GF-D8 (cell line): ENCODE data around the gene C5.
"Not testable (repeated sequence)": the region's sequence is repeated elsewhere in the genome, so short reads cannot be mapped to it uniquely, and the experiment has no call there.

Source experiments
- DNase-seq: peaks from one replicate; lab custom pipeline; 2025; lab: John Stamatoyannopoulos, UW

C5 gene

DNA sequence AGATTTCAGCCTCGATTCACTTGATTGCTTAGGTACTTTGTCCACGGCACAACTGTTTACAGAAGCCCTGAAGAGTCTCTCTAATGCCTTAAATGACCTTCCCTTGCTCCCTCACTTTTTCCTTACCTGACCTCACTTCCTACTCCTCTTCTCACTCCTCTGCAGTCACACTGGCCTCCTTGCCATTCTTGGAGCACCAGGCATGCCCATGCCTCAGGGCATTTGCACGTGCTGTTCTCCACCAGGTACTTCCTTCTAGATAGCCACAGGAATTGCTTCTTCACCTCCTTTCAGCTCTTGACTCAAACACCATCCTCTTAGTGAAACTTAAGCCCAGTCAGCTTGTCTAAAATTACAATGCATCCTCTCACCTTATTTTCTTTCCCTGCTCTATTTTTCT is 71.1 kb downstream of the C5 start:
- no peak for DNase-seq

DNA sequence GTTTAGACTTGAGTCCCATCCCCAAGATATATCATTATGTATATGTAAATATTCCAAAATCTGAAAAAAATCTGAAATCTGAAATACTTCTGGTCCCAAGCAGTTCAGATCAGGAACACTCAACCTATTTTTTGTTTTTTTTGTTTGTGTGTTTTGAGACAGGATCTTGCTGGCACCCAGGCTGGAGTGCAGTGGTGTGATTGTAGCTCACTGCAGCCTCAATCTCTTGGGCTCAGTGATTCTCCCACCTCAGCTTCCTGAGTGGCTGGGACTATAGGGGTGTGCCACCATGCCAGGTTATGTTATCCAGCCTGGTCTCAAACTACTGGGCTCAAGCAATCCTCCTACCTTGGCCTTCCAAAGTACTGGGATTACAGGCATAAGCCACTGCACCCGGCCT is 72.8 kb downstream of the C5 start:
- no peak for DNase-seq

DNA sequence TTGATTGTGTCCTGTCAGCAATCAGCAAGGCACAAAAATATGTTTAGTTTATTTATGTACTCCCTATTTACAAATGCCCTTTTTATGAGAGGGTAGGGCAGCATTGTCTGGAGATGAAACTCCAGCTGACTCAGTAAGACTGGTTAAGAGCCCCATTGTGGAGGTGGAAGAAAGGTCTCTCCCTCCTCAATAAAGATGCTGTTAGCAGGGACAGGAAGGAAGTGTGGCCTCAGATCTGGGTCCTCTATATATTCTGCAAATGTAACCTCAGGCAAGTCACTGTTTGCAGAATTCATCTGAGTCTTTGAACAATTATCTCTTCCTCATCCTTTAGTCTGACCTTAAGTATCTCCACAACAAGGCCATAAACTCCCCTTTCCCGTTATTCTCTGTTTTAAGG is 75.2 kb downstream of the C5 start:
- DNase-seq, result peak; percentile 68

DNA sequence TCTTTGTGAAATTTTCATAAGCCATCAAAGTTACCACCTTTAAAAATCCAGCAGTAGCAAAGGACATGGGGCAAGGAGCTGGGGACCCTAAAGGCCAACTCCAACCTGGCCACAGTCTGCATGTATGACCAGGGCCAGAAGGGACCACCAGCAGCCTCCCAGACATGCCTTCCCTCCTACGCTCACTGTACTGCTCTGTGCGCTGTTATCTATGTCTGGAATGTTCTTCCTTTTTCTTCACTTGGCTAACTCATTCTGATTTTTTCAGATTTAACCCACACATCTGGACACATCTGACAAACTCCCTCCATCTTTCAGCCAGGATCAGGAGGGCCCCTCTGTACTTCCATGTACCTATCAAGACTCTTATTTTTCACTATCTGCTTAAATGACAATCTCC is 75.9 kb downstream of the C5 start:
- no peak for DNase-seq

DNA sequence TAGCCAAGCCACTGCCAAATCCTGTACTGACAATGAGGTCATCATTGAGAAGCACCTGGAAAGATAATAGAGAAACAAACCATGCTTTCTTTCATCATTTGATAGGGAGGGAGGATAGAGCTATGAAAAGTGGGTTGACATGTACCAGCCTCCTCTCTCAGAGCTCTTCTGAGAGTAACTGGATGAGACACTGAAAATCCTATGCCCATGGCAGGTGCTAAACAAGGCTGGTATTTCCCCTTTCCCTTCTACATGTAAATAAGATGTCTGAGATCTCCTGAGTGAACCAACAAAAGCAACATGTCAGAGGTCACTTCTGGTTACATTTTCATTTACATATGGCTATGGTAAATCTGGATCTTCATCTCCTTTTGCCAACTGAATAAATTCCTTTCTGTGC is 78.1 kb downstream of the C5 start:
- DNase-seq, result no peak

DNA sequence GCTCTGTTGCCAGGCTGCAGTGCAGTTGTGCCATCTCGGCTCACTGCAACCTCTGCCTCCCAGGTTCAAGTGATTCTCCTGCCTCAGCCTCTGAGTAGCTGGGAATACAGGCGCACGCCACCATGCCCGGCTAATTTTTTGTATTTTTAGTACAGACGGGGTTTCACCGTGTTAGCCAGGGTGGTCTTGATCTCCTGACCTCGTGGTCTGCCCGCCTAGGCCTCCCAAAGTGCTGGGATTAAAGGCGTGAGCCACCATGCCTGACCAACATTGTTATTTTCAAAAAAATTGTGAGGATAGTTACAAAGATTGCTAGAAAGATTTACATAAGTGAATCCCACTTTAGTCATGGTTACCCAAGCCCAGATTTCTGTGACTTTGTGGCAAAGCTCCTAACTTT is 78.6 kb downstream of the C5 start:
- DNase-seq, result not testable (repeated sequence)

DNA sequence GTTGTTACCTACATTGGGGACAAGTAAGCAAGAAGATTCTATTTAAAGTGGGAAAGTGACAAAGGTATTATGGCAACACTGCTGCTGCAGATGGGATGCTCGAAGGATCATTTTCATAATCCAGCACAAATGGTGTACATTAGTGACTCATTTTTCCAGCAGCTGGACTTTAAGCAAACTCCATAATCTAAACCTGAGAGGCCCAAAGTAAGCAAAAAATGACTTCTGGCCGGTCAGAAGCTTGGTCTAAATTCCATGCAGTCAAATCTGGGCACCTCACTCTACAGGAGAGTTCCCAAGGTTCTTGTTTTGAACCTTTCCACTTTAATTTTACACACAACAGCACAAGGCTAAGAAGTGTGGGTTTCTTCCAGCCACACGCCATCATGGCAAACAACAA is 79.8 kb downstream of the C5 start:
- no peak for DNase-seq

DNA sequence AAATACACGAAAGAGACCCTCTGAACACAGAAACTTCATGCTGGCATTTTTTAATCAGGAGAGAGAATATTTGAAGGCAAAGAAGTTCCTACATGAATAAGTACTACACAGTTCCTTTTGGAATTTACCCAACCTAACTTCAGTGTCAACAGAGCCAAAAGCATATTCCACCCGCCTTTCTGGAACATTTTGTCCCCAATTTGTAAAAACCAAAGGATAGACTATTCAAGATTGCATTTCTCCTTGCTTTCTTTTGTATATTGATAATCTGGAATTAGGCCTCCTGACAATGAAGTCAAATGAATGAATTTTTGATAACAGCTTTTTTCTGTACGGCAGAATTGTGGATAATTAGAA is 84.1 kb downstream of the C5 start:
- no peak for DNase-seq

DNA sequence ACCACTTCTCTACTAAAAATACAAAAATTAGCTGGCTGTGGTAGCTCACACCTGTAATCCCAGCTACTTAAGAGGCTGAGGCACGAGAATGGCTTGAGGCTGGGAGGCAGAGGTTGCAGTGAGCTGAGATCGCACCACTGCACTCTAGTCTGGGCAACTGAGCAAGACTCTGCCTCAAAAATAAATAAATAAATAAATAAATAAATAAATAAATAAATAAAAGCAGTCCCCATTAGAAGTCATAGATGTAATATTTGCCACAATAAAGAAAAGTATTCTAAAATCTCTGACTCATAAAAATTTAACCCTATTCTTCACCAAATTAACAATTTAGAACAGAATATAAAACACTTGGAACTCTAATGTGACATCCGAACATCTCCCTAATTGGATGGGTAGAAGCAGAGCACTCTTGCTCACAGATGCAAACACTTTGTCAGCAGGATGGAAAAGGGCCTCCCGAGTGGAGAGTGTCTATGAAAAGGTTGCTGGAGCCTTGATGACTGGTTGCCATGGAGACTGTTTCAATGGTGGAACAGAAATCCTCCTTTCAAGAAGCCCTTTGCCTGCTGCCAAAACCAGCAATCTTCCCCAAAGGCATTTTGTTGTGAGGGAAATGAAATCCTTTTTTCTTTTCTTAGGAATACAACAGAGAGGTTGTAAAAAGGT is 84.6 kb downstream of the C5 start:
- no peak for DNase-seq

DNA sequence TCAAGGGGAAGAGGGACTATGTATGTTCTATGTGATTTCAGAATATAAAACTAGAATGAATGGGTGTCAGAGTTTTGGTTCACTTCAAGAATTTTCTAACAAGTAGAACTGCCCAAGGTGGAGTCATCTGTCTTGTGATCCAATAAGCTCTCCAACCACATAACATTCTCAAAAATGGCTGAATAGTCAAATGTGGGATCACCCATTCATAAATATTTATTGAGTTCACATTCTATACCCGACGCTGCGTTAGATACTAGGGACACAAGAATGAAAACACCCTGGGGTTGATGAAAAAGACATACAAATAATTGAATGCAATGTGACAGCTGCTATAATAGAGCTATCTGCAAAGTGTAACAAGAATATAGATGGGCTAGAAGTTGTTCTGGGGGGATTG is 88.1 kb downstream of the C5 start:
- no peak for DNase-seq

DNA sequence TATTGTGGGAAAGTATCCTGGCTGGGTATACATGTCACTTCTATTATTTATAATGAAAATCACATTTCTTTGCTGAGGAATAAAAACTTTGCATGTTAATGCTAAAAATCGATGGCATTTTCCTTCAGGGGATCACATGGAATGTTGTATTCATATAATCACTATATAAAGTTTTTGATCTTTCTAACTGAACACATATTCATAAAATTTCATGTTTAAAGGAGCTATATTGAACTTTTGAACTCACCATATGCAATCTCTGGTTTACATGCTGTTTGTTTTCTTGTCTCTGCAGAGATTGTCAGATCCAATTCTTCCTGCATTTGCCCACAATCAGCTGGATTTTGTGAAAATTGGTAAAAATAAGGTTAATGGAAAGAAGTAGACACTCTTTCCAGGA is 90.1 kb downstream of the C5 start:
- DNase-seq, result no peak

DNA sequence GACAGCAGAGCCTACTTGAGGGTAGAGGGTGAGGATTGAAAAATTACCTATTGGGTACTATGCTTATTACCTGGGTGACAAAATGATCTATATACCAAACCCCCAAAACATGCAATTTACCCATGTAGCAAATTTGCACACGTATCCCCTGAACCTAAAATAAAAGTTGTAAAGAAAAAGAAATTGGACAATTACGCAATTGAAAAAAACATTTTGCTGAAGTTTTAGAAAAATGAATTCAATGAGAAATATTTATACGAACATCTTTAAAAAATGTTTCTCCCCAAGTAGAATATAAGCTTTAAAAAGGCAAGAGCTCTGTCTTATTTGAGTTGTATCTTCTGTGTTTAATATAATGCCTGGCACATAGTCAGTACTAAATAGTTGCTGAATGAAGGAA is 93.2 kb downstream of the C5 start:
- no peak for DNase-seq

DNA sequence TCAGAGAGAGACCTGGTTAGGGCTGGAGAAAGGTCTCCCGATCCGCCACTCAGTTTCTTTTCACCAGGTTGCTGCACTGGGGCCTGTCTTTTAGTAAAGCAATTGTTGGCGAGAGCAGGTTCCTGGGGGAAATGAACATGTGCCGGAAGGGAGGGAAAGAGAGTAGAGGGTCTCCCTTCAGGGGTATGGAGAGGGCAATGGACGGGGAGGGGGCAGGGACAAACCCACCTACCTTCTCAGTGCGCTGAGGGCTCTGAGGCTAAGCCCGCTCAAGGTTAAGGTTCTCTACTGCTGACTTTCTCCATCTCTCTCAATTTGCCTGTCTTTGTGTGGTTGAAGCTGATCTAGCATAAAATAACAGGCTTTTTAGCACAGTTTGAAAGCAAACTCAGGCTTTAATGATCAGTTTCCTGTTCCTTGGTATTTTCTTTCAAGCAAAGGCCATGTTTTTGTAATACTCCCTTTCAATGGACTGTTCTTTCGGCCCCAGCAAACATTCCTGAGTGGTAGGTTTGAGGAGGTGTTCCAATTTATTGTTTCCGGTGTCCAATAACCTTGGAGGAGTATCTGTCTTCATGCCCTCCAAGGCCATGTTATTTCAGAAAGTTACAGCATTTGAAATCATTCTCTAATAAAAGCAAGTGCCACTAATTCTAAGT is 98.0 kb downstream of the C5 start:
- DNase-seq, result no peak

DNA sequence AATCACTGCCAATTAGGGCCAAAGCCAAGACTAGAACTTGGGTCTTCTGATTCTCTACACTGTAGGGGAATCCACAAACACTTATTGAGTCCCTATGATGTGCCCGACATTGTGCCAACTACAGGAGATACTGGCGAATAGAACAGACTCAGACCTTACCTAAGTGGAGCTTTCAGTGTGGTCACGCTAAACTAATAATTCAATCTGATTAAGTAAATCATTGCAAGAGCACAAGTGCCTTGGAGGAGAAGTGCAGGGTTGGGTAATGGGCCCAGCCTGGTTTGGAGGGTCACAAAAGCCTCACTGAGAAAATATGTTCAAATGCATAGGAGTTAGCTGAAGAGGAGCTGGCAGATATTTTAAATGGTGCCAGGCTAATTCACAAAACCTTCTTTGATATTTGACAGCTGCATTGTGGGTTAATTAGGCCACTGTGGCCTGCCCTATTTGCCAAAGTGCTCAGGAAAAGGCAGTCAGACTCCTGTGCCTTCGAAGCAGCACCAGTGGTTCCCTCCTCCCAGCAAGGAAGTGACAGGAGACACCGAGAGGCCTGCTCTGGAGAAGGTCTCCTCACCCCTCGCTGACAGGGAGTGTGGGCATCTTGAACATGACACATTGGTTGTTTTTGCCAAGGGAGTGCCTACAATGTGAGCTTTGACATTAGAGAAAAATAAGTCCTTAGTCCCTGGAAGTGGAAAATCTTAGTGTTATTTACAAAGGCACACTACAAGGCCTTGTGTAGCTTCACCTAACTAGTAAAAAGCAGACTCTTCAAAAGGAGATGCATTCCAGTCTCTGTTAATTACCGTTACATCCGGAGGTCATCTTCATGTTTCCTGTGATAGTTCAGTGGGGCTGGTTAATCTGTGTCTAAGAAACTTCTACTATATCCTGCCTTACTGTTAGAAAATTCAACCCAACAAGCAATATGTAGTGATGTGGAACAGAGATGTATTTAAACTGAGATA is 99.4 kb downstream of the C5 start:
- DNase-seq, result no peak

DNA sequence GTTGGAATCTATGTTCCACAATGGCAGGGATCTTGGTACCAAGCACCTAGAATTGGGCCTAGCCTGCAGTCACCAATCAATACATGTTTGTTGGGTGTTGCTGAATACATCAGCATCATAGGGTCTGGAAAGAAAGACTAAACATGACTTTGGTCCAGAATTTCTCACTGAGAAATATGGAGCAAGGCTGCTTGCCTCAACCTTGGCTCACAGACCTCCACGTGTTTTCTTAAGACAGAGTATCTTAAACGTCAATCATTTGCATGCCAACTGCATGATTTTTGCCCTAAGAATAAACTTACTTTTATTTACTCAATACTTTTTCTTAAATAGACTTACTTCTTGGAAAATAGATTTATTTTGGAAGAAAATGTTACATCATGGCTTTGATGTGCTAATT is 100.8 kb downstream of the C5 start:
- no peak for DNase-seq

DNA sequence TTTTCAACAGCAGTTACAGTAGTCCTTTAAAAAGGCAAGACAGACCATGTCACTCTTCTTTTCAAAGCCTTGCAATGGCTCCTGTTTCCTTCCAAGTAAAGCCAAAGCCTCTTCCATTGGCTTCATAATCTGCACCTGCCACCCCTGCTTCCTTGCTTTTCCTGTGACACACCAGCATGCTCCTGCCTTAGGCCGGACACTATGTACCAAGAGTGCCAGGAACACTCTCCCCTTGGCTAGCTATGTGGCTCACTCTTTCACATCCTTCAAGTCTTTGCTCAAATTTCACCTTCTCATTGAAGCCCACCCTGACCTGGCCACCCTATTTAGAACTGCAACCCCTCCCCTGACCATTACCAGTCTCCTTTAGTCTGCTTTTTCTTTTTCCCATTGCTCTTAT is 101.3 kb downstream of the C5 start:
- DNase-seq, result no peak

DNA sequence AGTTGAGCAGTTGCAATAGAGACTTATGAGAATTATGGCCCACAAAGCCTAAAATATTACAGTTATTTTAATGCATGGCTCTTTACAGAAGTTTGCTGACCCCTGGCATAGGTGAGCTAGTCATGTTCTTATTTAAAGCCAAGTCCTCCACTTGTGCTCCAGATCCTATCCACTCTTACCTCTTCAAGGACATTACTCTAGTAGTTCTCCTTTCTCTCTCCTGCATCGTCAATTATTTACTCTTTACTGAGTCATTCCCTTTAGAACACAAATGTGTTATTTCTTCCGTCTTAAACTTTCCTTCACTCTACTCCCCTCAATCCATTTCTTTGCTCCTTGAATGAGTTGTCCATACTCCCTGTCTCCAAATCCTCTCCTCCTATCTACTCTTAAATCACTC is 102.9 kb downstream of the C5 start:
- no peak for DNase-seq

DNA sequence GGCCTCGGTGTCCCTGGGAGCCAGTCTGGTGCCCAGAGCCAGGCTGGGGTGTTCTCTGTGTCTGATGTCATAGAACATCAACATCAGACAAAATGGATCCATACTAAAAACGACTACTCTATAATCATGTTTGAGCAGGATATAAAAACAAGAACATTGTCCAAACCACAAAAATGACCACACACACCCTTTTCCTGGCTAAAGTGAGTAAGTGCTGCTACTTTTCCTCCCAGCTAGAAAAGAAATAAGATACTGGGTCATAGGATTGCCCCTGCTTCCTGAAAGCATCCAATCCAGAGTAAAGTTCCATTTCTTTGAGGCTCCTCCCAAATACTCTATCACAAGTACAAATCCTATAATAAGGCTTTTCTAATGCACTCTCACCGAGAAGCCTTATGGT is 103.8 kb downstream of the C5 start:
- DNase-seq, result no peak

DNA sequence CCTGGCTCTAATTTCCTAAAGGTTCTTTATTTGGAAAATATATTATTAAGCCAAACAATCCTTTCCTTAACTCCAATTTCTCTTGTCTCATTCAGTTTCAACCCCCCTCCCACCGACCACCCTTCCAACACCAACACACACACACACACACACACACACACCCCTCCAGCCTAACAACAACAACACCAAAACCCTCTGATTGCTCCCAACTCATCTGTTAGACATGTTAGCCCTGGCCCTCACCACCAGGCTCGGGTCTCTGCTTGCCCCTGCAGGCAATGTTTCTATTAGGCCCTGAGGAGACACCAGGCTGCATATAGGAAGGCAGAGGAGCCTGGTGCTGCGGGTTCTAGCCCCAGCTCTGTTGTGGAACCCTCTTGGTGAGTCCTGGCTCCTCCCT is 105.1 kb downstream of the C5 start:
- no peak for DNase-seq

DNA sequence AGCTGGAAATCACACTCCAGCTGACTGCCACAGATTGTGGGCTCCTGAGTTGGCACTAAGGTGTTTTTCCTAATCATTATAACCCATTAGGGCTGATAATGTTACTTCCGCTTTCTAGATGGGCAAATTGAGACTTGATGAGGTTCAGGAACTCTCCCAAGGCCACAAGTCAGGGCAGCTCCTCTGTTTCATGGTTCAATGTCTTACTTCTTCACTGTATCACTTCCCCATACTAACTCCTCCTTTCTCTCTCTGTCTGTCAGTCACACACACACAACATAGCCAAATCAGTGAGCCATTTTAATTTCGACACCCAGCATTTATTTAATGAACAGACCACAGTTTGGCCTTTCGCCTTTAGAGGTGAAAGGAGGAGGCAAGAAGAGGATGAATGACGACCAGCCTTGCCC is 105.6 kb downstream of the C5 start:
- peak; percentile 29 for DNase-seq

DNA sequence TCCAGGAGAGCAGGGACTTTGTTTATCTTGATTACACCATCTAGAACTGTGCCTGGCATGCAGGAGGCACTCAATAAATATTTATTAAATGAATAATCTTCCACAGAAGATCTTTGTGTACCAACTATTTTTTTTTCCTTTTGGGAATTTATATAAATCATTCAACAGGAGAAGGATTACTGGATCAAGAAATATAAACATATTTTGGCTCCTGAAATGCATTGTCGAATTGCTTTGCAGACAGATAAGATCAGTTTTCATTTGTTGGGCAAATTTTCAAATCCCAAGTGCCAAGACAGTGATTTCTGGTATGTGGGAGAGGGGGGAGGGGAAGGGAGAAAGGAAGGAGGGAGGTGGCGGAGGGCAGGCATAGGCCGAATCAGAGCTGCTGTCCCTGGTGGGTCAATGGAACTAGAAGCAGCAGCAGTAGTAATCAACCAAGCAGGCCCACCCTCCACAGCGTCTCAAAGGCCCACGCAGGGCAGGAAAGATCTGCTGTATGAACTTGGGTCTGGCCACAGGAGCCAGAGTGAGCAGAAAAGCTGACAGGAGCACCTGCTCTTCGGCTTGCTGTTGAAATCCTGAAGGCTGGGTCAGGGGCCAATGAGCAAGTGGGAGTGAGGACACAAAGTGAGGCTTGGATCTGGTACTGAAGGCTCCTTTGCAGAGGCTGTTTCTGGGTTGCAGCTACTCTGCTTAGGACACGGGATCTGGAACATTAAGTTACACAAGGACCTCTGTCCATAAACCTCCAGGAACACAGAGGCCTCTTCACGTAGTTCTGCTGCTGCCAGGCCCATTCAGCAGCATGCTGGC is 107.7 kb downstream of the C5 start:
- no peak for DNase-seq

DNA sequence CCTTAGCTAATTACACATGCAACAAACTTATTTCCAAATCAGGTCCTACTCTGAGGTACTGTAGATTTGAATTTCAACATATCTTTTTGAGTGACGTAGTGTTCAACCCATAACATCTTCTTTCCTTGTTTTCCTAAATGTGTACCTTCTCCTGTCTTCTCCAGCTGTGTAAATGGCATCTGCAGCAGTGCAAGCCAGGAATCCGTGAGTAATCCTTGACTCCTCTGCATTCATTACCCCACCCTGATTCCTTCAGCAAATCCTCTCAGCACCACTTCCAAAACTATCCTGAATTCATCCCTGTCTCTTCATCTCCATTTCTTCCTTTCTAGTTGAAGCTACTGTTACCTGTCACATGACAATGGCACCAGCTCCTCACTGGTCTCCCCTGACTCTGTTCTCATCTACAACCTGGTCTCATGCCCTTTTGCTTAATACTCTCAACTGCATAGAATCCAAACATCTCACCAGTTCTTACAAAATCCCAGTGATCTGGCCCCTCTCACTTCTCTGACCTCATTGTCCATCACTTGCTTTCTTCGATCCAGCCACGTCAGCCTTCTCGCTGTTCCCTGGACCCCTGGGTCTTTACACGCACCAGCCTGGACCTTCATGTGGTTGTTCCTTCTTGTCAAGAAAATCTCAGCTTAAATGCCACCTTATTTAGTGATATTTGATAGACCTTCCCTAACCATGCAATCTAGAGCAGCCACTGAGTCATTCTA is 108.9 kb downstream of the C5 start:
- DNase-seq, result no peak
